ENCODE measurements around the gene GUCY2D. TPM values are rescaled to one million over a fixed set of nuclear protein-coding genes. Genes with fewer than 3 reads are reported as not detected.

The GUCY2D gene
- total and polyA plus RNA-seq, 2 experiments from 2014 or later: 0.07 to 0.08 TPM

DNA sequence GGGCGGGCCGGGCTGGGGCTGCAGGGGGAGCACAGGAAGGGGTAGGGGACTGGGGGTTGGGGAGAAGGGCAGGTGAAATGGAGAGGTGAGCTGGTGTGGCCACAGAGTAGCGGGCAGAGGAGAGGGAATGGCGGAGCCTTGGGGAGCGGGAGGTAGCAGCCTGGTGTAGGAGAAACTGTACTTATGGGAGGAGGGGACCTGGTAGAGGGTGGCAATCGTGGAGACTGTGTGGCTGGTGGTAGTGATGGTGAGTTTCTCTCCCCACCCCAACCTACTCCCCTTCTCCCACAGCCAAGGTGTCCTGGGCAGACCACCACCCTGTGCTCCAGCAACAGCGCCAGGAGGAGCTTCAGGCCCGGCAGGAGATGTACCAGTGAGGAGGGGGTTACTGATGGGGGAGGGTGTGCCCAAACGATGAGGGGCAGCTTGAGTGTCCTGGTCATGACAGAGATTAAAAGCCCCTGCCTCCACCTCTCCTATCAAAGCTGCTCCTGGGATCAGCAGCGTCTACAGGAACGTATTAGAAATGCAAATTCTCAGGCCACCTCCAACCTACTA, 37.3 kb downstream of the GUCY2D start:
- Histone ChIP-seq H2AFZ (0 out of 2 replicates have a peak overlapping the region, but pooled peaks have one; percentile 56), H3F3A (replicated peaks; ENCODE audit: low read depth) (0 out of 2 replicates have a peak, but pooled peaks cover 3% of the 10 kb centered on the region), H3K4me2 (peak overlapping the region; percentile 88), H3K36me3 (ENCODE audit: insufficient read depth) (no peaks in the 10 kb centered on the region), H3K4me3 (peak overlapping the region; percentile 66), H3K4me1 (ENCODE audit: insufficient read depth) (no peaks in the 10 kb centered on the region; the same call in 1 of the 2 replicates), H3K27me3 (ENCODE audit: insufficient read depth) (peaks cover 32% of the 10 kb centered on the region), H4K20me1 (replicated peaks; ENCODE audit: insufficient read depth) (no peaks in the 10 kb centered on the region), H3K9me2 (ENCODE audit: insufficient read depth) (no peaks in the 10 kb centered on the region), H3K79me2 (replicated peaks; ENCODE audit: insufficient read depth) (no peaks in the 10 kb centered on the region), H3K27ac (ENCODE audit: low read depth) (no peak overlapping the region)
- no peak for ATAC-seq
- no peak for DNase-seq (ENCODE audit: low spot score)
- no peaks in the 10 kb centered on the region for H3K36me3 Mint-ChIP-seq (ENCODE audit: low read depth)
- no peaks in the 10 kb centered on the region; the same call in 2 of the 3 replicates for H3K9me3 Mint-ChIP-seq
- TF ChIP-seq CREB1 (CRISPR knock-in tag; IDR thresholded peaks at IDR 0.05; ENCODE audit: low read depth) (no peak), EZH2 (IDR thresholded peaks at IDR 0.05; ENCODE audit: low read depth, unreplicated experiment) (no peak), ZNF331 (CRISPR knock-in tag; IDR thresholded peaks at IDR 0.05; ENCODE audit: low read depth) (no peak), POLR2AphosphoS5 (IDR thresholded peaks at IDR 0.05; ENCODE audit: low read depth) (no peak), NANOG (IDR thresholded peaks at IDR 0.05; ENCODE audit: borderline replicate concordance) (no peak), EZH2phosphoT487 (IDR thresholded peaks at IDR 0.05; ENCODE audit: unreplicated experiment) (no peak), STAT1 (IDR thresholded peaks at IDR 0.05; ENCODE audit: unreplicated experiment) (no peak), ZNF114 (CRISPR knock-in tag; IDR thresholded peaks at IDR 0.05) (no peak), JUNB (IDR thresholded peaks at IDR 0.05; ENCODE audit: unreplicated experiment) (no peak)
- TF ChIP-seq, protein P1, sequence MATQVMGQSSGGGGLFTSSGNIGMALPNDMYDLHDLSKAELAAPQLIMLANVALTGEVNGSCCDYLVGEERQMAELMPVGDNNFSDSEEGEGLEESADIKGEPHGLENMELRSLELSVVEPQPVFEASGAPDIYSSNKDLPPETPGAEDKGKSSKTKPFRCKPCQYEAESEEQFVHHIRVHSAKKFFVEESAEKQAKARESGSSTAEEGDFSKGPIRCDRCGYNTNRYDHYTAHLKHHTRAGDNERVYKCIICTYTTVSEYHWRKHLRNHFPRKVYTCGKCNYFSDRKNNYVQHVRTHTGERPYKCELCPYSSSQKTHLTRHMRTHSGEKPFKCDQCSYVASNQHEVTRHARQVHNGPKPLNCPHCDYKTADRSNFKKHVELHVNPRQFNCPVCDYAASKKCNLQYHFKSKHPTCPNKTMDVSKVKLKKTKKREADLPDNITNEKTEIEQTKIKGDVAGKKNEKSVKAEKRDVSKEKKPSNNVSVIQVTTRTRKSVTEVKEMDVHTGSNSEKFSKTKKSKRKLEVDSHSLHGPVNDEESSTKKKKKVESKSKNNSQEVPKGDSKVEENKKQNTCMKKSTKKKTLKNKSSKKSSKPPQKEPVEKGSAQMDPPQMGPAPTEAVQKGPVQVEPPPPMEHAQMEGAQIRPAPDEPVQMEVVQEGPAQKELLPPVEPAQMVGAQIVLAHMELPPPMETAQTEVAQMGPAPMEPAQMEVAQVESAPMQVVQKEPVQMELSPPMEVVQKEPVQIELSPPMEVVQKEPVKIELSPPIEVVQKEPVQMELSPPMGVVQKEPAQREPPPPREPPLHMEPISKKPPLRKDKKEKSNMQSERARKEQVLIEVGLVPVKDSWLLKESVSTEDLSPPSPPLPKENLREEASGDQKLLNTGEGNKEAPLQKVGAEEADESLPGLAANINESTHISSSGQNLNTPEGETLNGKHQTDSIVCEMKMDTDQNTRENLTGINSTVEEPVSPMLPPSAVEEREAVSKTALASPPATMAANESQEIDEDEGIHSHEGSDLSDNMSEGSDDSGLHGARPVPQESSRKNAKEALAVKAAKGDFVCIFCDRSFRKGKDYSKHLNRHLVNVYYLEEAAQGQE (IDR thresholded peaks at IDR 0.05; ENCODE audit: unreplicated experiment): no peak
- TF ChIP-seq, protein P2, sequence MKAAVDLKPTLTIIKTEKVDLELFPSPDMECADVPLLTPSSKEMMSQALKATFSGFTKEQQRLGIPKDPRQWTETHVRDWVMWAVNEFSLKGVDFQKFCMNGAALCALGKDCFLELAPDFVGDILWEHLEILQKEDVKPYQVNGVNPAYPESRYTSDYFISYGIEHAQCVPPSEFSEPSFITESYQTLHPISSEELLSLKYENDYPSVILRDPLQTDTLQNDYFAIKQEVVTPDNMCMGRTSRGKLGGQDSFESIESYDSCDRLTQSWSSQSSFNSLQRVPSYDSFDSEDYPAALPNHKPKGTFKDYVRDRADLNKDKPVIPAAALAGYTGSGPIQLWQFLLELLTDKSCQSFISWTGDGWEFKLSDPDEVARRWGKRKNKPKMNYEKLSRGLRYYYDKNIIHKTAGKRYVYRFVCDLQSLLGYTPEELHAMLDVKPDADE (IDR thresholded peaks at IDR 0.05): no peak
- TF ChIP-seq, protein P3, sequence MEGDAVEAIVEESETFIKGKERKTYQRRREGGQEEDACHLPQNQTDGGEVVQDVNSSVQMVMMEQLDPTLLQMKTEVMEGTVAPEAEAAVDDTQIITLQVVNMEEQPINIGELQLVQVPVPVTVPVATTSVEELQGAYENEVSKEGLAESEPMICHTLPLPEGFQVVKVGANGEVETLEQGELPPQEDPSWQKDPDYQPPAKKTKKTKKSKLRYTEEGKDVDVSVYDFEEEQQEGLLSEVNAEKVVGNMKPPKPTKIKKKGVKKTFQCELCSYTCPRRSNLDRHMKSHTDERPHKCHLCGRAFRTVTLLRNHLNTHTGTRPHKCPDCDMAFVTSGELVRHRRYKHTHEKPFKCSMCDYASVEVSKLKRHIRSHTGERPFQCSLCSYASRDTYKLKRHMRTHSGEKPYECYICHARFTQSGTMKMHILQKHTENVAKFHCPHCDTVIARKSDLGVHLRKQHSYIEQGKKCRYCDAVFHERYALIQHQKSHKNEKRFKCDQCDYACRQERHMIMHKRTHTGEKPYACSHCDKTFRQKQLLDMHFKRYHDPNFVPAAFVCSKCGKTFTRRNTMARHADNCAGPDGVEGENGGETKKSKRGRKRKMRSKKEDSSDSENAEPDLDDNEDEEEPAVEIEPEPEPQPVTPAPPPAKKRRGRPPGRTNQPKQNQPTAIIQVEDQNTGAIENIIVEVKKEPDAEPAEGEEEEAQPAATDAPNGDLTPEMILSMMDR (conservative IDR thresholded peaks at IDR 0.05; ENCODE audit: low read depth in 2 of 2): no peak
- TF ChIP-seq, protein P4, sequence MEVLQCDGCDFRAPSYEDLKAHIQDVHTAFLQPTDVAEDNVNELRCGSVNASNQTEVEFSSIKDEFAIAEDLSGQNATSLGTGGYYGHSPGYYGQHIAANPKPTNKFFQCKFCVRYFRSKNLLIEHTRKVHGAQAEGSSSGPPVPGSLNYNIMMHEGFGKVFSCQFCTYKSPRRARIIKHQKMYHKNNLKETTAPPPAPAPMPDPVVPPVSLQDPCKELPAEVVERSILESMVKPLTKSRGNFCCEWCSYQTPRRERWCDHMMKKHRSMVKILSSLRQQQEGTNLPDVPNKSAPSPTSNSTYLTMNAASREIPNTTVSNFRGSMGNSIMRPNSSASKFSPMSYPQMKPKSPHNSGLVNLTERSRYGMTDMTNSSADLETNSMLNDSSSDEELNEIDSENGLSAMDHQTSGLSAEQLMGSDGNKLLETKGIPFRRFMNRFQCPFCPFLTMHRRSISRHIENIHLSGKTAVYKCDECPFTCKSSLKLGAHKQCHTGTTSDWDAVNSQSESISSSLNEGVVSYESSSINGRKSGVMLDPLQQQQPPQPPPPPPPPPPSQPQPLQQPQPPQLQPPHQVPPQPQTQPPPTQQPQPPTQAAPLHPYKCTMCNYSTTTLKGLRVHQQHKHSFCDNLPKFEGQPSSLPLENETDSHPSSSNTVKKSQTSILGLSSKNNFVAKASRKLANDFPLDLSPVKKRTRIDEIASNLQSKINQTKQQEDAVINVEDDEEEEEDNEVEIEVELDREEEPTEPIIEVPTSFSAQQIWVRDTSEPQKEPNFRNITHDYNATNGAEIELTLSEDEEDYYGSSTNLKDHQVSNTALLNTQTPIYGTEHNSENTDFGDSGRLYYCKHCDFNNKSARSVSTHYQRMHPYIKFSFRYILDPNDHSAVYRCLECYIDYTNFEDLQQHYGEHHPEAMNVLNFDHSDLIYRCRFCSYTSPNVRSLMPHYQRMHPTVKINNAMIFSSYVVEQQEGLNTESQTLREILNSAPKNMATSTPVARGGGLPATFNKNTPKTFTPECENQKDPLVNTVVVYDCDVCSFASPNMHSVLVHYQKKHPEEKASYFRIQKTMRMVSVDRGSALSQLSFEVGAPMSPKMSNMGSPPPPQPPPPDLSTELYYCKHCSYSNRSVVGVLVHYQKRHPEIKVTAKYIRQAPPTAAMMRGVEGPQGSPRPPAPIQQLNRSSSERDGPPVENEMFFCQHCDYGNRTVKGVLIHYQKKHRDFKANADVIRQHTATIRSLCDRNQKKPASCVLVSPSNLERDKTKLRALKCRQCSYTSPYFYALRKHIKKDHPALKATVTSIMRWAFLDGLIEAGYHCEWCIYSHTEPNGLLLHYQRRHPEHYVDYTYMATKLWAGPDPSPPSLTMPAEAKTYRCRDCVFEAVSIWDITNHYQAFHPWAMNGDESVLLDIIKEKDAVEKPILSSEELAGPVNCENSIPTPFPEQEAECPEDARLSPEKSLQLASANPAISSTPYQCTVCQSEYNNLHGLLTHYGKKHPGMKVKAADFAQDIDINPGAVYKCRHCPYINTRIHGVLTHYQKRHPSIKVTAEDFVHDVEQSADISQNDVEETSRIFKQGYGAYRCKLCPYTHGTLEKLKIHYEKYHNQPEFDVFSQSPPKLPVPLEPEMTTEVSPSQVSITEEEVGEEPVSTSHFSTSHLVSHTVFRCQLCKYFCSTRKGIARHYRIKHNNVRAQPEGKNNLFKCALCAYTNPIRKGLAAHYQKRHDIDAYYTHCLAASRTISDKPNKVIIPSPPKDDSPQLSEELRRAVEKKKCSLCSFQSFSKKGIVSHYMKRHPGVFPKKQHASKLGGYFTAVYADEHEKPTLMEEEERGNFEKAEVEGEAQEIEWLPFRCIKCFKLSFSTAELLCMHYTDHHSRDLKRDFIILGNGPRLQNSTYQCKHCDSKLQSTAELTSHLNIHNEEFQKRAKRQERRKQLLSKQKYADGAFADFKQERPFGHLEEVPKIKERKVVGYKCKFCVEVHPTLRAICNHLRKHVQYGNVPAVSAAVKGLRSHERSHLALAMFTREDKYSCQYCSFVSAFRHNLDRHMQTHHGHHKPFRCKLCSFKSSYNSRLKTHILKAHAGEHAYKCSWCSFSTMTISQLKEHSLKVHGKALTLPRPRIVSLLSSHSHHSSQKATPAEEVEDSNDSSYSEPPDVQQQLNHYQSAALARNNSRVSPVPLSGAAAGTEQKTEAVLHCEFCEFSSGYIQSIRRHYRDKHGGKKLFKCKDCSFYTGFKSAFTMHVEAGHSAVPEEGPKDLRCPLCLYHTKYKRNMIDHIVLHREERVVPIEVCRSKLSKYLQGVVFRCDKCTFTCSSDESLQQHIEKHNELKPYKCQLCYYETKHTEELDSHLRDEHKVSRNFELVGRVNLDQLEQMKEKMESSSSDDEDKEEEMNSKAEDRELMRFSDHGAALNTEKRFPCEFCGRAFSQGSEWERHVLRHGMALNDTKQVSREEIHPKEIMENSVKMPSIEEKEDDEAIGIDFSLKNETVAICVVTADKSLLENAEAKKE (CRISPR knock-in tag; IDR thresholded peaks at IDR 0.05): no peak
- no peak overlapping the region for H3K27ac Mint-ChIP-seq
- H3K4me1 Mint-ChIP-seq: peaks cover 7% of the 10 kb centered on the region
- H3K27me3 Mint-ChIP-seq (ENCODE audit: insufficient read depth, low read depth, poor library complexity): peaks cover 7% of the 10 kb centered on the region
- H3K4me3 Mint-ChIP-seq: peak overlapping the region; percentile 57; the same call in 2 of the 3 replicates

Data from GM23338 (cell line).